ENCODE results near the gene FABP2.

DNA sequence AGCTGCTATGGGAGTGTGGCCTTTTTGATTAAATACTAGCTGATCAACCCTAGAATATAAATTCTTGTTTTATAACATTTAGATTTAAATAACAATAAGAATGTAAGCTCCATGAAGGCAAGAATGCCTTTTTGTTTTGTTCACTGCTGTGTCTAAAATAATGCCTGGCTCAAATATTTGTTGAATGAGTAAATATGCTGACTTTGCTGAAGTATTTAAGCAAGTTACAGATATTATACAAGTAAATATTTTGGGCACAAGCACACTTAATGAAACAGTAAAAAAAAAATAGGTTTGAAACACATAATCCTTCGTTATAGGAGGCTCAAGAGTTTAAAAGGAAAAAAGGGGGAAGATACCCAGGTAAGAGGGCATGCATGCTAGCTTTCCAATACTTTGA, 24.1 kb downstream of the FABP2 start:
- TF ChIP-seq, protein P1, sequence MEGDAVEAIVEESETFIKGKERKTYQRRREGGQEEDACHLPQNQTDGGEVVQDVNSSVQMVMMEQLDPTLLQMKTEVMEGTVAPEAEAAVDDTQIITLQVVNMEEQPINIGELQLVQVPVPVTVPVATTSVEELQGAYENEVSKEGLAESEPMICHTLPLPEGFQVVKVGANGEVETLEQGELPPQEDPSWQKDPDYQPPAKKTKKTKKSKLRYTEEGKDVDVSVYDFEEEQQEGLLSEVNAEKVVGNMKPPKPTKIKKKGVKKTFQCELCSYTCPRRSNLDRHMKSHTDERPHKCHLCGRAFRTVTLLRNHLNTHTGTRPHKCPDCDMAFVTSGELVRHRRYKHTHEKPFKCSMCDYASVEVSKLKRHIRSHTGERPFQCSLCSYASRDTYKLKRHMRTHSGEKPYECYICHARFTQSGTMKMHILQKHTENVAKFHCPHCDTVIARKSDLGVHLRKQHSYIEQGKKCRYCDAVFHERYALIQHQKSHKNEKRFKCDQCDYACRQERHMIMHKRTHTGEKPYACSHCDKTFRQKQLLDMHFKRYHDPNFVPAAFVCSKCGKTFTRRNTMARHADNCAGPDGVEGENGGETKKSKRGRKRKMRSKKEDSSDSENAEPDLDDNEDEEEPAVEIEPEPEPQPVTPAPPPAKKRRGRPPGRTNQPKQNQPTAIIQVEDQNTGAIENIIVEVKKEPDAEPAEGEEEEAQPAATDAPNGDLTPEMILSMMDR (IDR thresholded peaks at IDR 0.05; ENCODE audit: insufficient read depth, low read length, poor library complexity, severe bottlenecking): no peak
- TF ChIP-seq EZH2phosphoT487 (conservative IDR thresholded peaks at IDR 0.05; ENCODE audit: low read length): no peak
